Measurements from ENCODE around the gene TRAF4. TPM values are rescaled to one million over a fixed set of nuclear protein-coding genes. Genes with fewer than 3 reads are reported as not detected.

The TRAF4 gene
- total RNA-seq, 1 experiment from 2014 or later: 268 TPM

DNA sequence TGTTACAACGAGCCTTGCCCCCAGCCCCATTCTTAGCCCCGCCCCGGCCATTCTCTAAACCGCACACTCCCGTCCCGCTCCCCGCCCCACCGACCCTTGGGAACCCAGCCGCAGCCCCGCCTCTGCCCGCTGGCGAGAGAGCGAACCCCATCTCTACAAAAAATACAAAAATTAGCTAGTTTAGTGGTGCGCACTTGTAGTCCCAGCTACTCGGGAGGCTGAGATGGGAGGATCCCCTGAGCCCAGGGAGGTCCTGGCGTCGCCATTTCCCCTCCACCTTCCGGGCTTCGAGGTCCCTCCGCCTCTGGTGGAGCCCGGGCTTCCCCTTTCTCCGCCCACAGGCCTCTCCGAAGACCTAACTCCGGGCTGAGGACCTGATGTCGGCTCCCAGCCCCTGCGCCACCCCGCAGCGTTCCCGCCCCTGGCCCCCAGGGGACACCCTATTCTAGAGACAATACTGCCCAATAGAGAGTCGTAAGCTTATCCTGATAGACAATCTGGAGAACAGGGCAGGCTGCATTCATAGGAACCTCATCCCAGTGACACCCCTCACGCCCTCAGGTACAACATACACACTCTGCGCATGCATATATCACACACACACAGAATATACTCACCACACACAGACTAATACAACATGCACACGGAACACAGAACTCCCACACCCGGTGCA, 31.6 kb upstream of the TRAF4 start:
- peak; percentile 23 for ATAC-seq
- peak overlapping the region; percentile 98 for H3K4me3 Mint-ChIP-seq
- H3K36me3 Mint-ChIP-seq: peaks cover 23% of the 10 kb centered on the region
- peak overlapping the region; percentile 95 for H3K27ac Mint-ChIP-seq
- peak; percentile 68 for DNase-seq (ENCODE audit: low spot score)
- ChIA-PET POLR2A (interaction anchor here (0.6 to 3.5 kb wide), 13 partner anchors 8 to 141 kb away, joined by 3 to 72 read pairs (median 8); partner anchors contain the start of genes BLTP2, NEK8, PIGS and RPL23A), CTCF (interaction anchor here (0.6 to 5.4 kb wide), 10 partner anchors 10 to 240 kb away, joined by 3 to 69 read pairs (median 6); partner anchors contain the start of genes BLTP2, NEK8, PHF12 and TLCD1)
- TF ChIP-seq FOXK1 (CRISPR knock-in tag; IDR thresholded peaks at IDR 0.05): peak; percentile 48; the same call in 1 of the 2 replicates
- 0 out of 2 replicates have a peak, but pooled peaks have one; percentile 33 for TF ChIP-seq ETV6 (CRISPR knock-in tag; IDR thresholded peaks at IDR 0.05)
- TF ChIP-seq SMAD4 (CRISPR knock-in tag; IDR thresholded peaks at IDR 0.05): no peak
- peak; percentile 22; the same call in 1 of the 2 replicates for TF ChIP-seq SP1 (CRISPR knock-in tag; conservative IDR thresholded peaks at IDR 0.05)
- no peak for TF ChIP-seq MXD4 (CRISPR knock-in tag; IDR thresholded peaks at IDR 0.05; ENCODE audit: borderline replicate concordance)
- peak; percentile 34; the same call in 1 of the 2 replicates for TF ChIP-seq ZNF423 (CRISPR knock-in tag; IDR thresholded peaks at IDR 0.05)
- no peak for TF ChIP-seq PRRX2 (CRISPR knock-in tag; IDR thresholded peaks at IDR 0.05)
- no peak for TF ChIP-seq SMAD3 (CRISPR knock-in tag; IDR thresholded peaks at IDR 0.05; ENCODE audit: borderline replicate concordance)
- TF ChIP-seq, protein P1, sequence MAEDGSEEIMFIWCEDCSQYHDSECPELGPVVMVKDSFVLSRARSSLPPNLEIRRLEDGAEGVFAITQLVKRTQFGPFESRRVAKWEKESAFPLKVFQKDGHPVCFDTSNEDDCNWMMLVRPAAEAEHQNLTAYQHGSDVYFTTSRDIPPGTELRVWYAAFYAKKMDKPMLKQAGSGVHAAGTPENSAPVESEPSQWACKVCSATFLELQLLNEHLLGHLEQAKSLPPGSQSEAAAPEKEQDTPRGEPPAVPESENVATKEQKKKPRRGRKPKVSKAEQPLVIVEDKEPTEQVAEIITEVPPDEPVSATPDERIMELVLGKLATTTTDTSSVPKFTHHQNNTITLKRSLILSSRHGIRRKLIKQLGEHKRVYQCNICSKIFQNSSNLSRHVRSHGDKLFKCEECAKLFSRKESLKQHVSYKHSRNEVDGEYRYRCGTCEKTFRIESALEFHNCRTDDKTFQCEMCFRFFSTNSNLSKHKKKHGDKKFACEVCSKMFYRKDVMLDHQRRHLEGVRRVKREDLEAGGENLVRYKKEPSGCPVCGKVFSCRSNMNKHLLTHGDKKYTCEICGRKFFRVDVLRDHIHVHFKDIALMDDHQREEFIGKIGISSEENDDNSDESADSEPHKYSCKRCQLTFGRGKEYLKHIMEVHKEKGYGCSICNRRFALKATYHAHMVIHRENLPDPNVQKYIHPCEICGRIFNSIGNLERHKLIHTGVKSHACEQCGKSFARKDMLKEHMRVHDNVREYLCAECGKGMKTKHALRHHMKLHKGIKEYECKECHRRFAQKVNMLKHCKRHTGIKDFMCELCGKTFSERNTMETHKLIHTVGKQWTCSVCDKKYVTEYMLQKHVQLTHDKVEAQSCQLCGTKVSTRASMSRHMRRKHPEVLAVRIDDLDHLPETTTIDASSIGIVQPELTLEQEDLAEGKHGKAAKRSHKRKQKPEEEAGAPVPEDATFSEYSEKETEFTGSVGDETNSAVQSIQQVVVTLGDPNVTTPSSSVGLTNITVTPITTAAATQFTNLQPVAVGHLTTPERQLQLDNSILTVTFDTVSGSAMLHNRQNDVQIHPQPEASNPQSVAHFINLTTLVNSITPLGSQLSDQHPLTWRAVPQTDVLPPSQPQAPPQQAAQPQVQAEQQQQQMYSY (CRISPR knock-in tag; IDR thresholded peaks at IDR 0.05): no peak; the same call in 1 of the 2 replicates
- no peak for TF ChIP-seq GRHL2 (CRISPR knock-in tag; IDR thresholded peaks at IDR 0.05; ENCODE audit: insufficient replicate concordance, severe bottlenecking)
- no peak for TF ChIP-seq ZNF121 (CRISPR knock-in tag; IDR thresholded peaks at IDR 0.05)
- no peak for TF ChIP-seq CBFB (CRISPR knock-in tag; IDR thresholded peaks at IDR 0.05; ENCODE audit: low read depth)
- TF ChIP-seq ZNF263 (CRISPR knock-in tag; IDR thresholded peaks at IDR 0.05; ENCODE audit: low read depth): no peak
- H3K9me3 Mint-ChIP-seq: no peaks in the 10 kb centered on the region
- peaks cover 26% of the 10 kb centered on the region for H3K4me1 Mint-ChIP-seq
- no peaks in the 10 kb centered on the region for H3K27me3 Mint-ChIP-seq (ENCODE audit: low read depth)

DNA sequence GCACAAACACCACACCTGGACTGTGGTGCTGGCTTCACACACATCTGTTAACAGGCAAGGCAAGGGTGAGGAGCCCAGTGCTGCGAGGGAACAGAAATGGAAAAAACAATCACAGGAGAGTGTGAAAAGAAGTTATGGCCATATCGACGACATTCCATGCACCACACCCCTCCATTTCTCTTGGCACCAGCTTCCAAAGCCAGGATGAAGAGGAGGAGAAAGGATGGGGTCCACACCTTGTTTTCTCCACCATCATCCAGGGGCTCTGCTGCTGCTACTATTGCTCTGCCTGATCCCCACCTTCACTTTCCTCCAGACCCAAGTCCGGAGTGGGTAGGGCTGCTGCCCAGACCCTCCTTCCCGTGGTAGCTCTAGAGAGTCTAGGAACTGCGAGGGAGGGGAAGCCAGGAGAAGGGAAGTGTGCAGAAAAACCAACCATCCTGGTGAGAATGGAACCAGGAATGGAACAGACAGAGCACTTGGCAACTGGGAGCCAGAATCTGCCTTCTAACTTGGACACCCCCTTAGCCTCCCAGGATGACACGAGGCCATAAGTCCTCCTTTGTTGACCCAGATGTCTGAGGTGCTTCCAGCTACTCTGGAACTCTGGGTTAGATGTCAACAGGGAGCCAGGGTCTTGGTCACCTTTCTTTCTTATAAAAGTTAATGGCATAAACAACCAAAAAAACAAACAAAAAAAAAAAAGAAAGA, 31.0 kb upstream of the TRAF4 start:
- Mint-ChIP-seq H3K4me1 (peaks cover 21% of the 10 kb centered on the region), H3K27ac (peak overlapping the region; percentile 95), H3K4me3 (peak overlapping the region; percentile 98), H3K36me3 (peaks cover 23% of the 10 kb centered on the region), H3K9me3 (no peaks in the 10 kb centered on the region), H3K27me3 (ENCODE audit: low read depth) (no peaks in the 10 kb centered on the region)
- TF ChIP-seq, protein P1 (CRISPR knock-in tag; IDR thresholded peaks at IDR 0.05): peak; percentile 42; the same call in 1 of the 2 replicates
- TF ChIP-seq, protein P2, sequence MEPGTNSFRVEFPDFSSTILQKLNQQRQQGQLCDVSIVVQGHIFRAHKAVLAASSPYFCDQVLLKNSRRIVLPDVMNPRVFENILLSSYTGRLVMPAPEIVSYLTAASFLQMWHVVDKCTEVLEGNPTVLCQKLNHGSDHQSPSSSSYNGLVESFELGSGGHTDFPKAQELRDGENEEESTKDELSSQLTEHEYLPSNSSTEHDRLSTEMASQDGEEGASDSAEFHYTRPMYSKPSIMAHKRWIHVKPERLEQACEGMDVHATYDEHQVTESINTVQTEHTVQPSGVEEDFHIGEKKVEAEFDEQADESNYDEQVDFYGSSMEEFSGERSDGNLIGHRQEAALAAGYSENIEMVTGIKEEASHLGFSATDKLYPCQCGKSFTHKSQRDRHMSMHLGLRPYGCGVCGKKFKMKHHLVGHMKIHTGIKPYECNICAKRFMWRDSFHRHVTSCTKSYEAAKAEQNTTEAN (CRISPR knock-in tag; IDR thresholded peaks at IDR 0.05): no peak
- TF ChIP-seq KAT7 (CRISPR knock-in tag; IDR thresholded peaks at IDR 0.05; ENCODE audit: borderline replicate concordance) (no peak), PREB (CRISPR knock-in tag; IDR thresholded peaks at IDR 0.05; ENCODE audit: borderline replicate concordance) (no peak), GABPB1 (CRISPR knock-in tag; IDR thresholded peaks at IDR 0.05) (no peak), FOXK1 (CRISPR knock-in tag; IDR thresholded peaks at IDR 0.05) (no peak)
- POLR2A ChIA-PET: interaction anchor here (3.5 kb wide), 1 partner anchor 14 kb away, joined by 72 read pairs; the partner anchor contains the start of genes NEK8 and TLCD1
- CTCF ChIA-PET: interaction anchor here (1.1 to 5.4 kb wide), 4 partner anchors 10 to 173 kb away, joined by 3 to 69 read pairs (median 7); partner anchors contain the start of genes NEK8 and TLCD1
- ATAC-seq (no peak), DNase-seq (ENCODE audit: low spot score) (no peak)

Measured in WTC11 (cell line).